HEK293 (cell line): ENCODE results near the gene STAP2.

Experiments
- CTCF ChIP-seq: fragments of 450-650 bp; formaldehyde crosslinking; IDR thresholded peaks from 2 replicates; pipeline ENCODE4 v1.5.1; 2016; ENCODE audit warnings: missing biosample characterization, missing genetic modification characterization
- ZBTB6 ChIP-seq: fragments of 450-650 bp; formaldehyde crosslinking; IDR thresholded peaks from 2 replicates; pipeline ENCODE4 v1.5.1; 2017; ENCODE audit warnings: missing biosample characterization, missing genetic modification characterization
- ZBTB7A ChIP-seq: fragments of 450-650 bp; formaldehyde crosslinking; IDR thresholded peaks from 2 replicates; pipeline ENCODE4 v1.5.1; 2016; ENCODE audit warnings: low read depth, missing biosample characterization, missing genetic modification characterization
- ZNF10 ChIP-seq: fragments of 450-650 bp; formaldehyde crosslinking; IDR thresholded peaks from 2 replicates; pipeline ENCODE4 v1.5.1; 2017; ENCODE audit warnings: missing biosample characterization, missing genetic modification characterization
- ZNF114 ChIP-seq: fragments of 450-650 bp; formaldehyde crosslinking; IDR thresholded peaks from 2 replicates; pipeline ENCODE4 v1.5.0; 2017; ENCODE audit warnings: missing biosample characterization, missing genetic modification characterization
- ZNF121 ChIP-seq: fragments of 450-650 bp; formaldehyde crosslinking; IDR thresholded peaks from 2 replicates; pipeline ENCODE4 v1.5.1; 2016; ENCODE audit warnings: missing biosample characterization, missing genetic modification characterization

GRCh38 chr19:4297901-4298809, 40.5 kb downstream of the STAP2 start:
- TF ChIP-seq ZBTB6 (tag by site-specific recombination) (no peak), CTCF (no peak), ZNF121 (tag by site-specific recombination) (no peak), ZBTB7A (no peak), ZNF114 (no peak), ZNF10 (tag by site-specific recombination) (no peak)
